AG08395 (cell line): ENCODE data around the gene GRM4.
A peak's percentile ranks its signal among the peaks of the same experiment; 100 is the strongest.

Experiments
- DNase-seq: peaks from one replicate; pipeline ENCODE4 v3.0.0; 2012; ENCODE audit warnings: mixed read lengths, low spot score

GRM4 gene

GRCh38 chr6:33994472-33995308, 151.2 kb downstream of the GRM4 start:
- DNase-seq = no peak

- DNase-seq = no peak
These were observed 152.0 kb downstream of the GRM4 start for GRCh38 chr6:33993653-33994471.

GRCh38 chr6:33993091-33993490, 152.8 kb downstream of the GRM4 start:
- DNase-seq = no peak

- DNase-seq = no peak
These were observed 153.7 kb downstream of the GRM4 start for GRCh38 chr6:33992191-33992590.

GRCh38 chr6:33991610-33992009, 154.3 kb downstream of the GRM4 start:
- DNase-seq = no peak

- DNase-seq = no peak
These were observed 155.8 kb downstream of the GRM4 start for GRCh38 chr6:33990061-33990541.

GRCh38 chr6:33989016-33989854, 156.7 kb downstream of the GRM4 start:
- DNase-seq = no peak

- no peak for DNase-seq
These were observed 157.5 kb downstream of the GRM4 start for GRCh38 chr6:33988121-33989015.

GRCh38 chr6:33987531-33988021, 158.3 kb downstream of the GRM4 start:
- DNase-seq = no peak

GRCh38 chr6:33985947-33986346, 159.9 kb downstream of the GRM4 start:
- DNase-seq = no peak

- no peak for DNase-seq
These were observed 160.6 kb downstream of the GRM4 start for GRCh38 chr6:33985313-33985751.

GRCh38 chr6:33984466-33985312, 161.2 kb downstream of the GRM4 start:
- DNase-seq = no peak

- no peak for DNase-seq
These were observed 162.0 kb downstream of the GRM4 start for GRCh38 chr6:33983721-33984465.

- DNase-seq = peak; percentile 41
These were observed 162.7 kb downstream of the GRM4 start for GRCh38 chr6:33983109-33983716.

- DNase-seq = no peak
These were observed 164.0 kb downstream of the GRM4 start for GRCh38 chr6:33981861-33982260.

GRCh38 chr6:33981421-33981820, 164.5 kb downstream of the GRM4 start:
- no peak for DNase-seq

- DNase-seq = no peak
These were observed 165.4 kb downstream of the GRM4 start for GRCh38 chr6:33980176-33981175.
